BLaER1 treated with 17β-estradiol and CSF1 and Interleukin-3, amounts not matched to agents 10 nM and 100 nM (cell line): ENCODE data around the gene OVCH1.

Experiments
- H3K27ac ChIP-seq, 11 experiments: shearing (Covaris generic); formaldehyde crosslinking; 2 replicates each; pipeline ENCODE4 v1.8.1; 2022
- H3K27me3 ChIP-seq, 11 experiments: shearing (Covaris generic); formaldehyde crosslinking; 2 replicates each; pipeline ENCODE4 v1.8.1; 2022
- H3K36me3 ChIP-seq, 11 experiments: shearing (Covaris generic); formaldehyde crosslinking; 2 replicates each; pipeline ENCODE4 v1.8.1; 2022
- H3K4me1 ChIP-seq, 10 experiments: shearing (Covaris generic); formaldehyde crosslinking; 2 replicates each; pipeline ENCODE4 v1.8.1; 2022
- H3K4me2 ChIP-seq, 11 experiments: shearing (Covaris generic); formaldehyde crosslinking; 2 replicates each; pipeline ENCODE4 v1.8.1; 2022
- H3K4me3 ChIP-seq, 10 experiments: shearing (Covaris generic); formaldehyde crosslinking; 2 replicates each; pipeline ENCODE4 v1.8.1; 2022
- H3K9ac ChIP-seq, 11 experiments: shearing (Covaris generic); formaldehyde crosslinking; 2 replicates each; pipeline ENCODE4 v1.8.1; 2022
- H3K9me3 ChIP-seq, 11 experiments: shearing (Covaris generic); formaldehyde crosslinking; replicated peaks in 1 of 11; 2 replicates each; pipeline ENCODE4 v1.8.1; 2022
- H4K20me1 ChIP-seq, 11 experiments: shearing (Covaris generic); formaldehyde crosslinking; 2 replicates each; pipeline ENCODE4 v1.8.1; 2022
- Cebpa-rat ChIP-seq, 11 experiments: shearing (Covaris generic); IDR thresholded peaks; 2 replicates each; pipeline ENCODE4 v1.8.1; 2022

OVCH1 gene

DNA sequence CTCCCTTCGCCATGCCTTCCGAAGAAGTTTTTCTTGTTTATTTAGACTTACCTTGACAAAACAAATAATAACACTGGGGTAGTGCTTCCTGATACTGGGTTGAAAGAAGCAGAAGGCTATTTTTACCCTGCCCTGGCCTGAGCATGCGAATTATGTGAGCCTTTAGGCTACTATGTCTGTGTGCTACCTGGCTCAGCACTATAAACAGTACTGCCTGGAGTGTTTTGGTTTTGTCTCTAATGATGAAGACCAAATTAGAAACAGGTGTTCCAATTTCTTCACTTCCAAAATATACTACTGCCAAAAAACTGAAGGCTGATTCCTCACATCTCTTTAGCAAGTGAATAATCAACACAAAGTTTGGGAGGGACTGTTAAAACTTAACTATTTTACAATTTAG lies 7.6 kb upstream of the OVCH1 start:
- TF ChIP-seq Cebpa-rat (IDR thresholded peaks at IDR 0.05), result no peak
- Histone ChIP-seq H3K4me2 (no peak overlapping the region), H3K4me3 (no peak overlapping the region), H3K27me3 (no peaks in the 10 kb centered on the region), H3K9me3 (no peaks in the 10 kb centered on the region), H3K4me1 (peaks cover 0 to 13% (median 0%) of the 10 kb centered on the region in 10 experiments; a peak in 6 of 20 replicates), H3K27ac (no peak overlapping the region), H4K20me1 (no peaks in the 10 kb centered on the region), H3K9ac (no peak overlapping the region), H3K36me3 (no peaks in the 10 kb centered on the region)

DNA sequence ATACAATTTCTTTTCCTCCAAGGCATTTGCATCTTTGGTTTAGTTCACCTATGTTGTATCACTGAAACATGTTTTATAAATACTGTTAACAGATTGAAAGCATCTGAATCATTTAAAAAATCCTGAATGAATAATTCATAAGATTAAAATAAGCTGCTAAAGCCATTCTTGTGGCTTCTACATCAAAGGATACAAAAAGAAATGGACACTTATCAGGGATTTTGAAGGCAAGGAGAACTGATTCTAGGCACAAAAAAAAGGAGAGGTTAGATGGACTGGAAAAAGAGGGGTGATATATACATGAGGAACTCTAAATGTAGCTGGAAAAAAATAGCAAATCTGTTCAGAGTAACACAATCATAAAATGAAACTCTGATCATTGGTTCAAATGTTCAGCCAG lies 5.8 kb upstream of the OVCH1 start:
- Histone ChIP-seq H3K36me3 (no peaks in the 10 kb centered on the region), H3K4me2 (no peak overlapping the region), H3K4me1 (peaks cover 0 to 13% (median 0%) of the 10 kb centered on the region in 10 experiments; a peak in 6 of 20 replicates), H3K27ac (no peak overlapping the region), H3K9me3 (no peaks in the 10 kb centered on the region), H4K20me1 (no peaks in the 10 kb centered on the region), H3K27me3 (no peaks in the 10 kb centered on the region), H3K4me3 (no peak overlapping the region), H3K9ac (no peak overlapping the region)
- TF ChIP-seq Cebpa-rat (IDR thresholded peaks at IDR 0.05), result no peak

DNA sequence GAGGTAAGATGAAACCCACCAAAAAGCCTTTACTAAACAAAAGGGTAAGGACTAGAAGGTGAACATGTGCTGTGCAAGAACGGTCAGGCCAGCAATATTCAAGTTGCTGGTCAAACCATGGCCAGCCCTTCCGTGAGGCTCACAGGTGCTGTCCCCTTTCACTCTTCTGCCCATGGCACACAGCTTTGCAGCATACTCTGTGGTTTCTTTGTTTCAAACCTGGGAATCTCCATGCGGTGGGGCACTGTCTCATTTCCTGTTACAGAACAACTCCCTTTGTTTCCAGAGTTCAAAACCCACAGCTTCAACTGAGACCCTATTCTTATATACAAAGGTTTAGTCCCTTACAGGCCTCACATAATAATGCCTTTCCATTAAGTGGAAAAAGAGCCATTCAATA lies 1.7 kb upstream of the OVCH1 start:
- no peak overlapping the region for H3K4me3 ChIP-seq
- H4K20me1 ChIP-seq, result no peaks in the 10 kb centered on the region
- TF ChIP-seq Cebpa-rat (IDR thresholded peaks at IDR 0.05), result no peak
- H3K27ac ChIP-seq, result no peak overlapping the region
- peaks cover 0 to 13% (median 0%) of the 10 kb centered on the region in 10 experiments; a peak in 6 of 20 replicates for H3K4me1 ChIP-seq
- H3K27me3 ChIP-seq, result no peaks in the 10 kb centered on the region
- H3K4me2 ChIP-seq, result no peak overlapping the region
- no peaks in the 10 kb centered on the region for H3K36me3 ChIP-seq
- no peak overlapping the region for H3K9ac ChIP-seq
- H3K9me3 ChIP-seq, result no peaks in the 10 kb centered on the region

DNA sequence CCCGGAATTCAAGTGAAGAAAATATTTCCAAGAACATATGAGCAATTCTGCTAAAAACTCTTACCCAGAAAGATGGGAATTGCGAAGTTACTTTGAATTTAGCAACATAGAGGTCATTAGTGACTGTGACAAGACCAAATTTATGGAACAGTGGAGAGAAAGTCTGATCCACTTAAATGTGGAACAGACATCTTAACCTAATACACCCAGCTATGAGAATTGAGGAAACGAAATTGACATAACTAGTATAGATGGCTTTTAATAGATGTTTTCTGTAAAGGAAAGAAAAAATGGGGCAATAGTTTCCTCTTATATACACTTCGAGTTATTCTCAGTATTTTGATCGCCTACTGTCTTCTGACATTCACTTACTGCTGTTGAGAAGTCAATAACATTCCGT lies 4.6 kb downstream of the OVCH1 start:
- H3K9ac ChIP-seq, result no peak overlapping the region
- H3K4me1 ChIP-seq, result peaks cover 0 to 5% (median 0%) of the 10 kb centered on the region in 10 experiments; a peak in 2 of 20 replicates
- no peak overlapping the region for H3K4me3 ChIP-seq
- TF ChIP-seq Cebpa-rat (IDR thresholded peaks at IDR 0.05), result no peak
- H3K9me3 ChIP-seq, result no peaks in the 10 kb centered on the region
- H3K36me3 ChIP-seq, result no peaks in the 10 kb centered on the region
- H3K4me2 ChIP-seq, result peak overlapping the region in 2 of 11 experiments; percentile 8 to 10; a peak in 2 of 22 replicates
- H3K27me3 ChIP-seq, result no peaks in the 10 kb centered on the region
- H4K20me1 ChIP-seq, result no peaks in the 10 kb centered on the region
- H3K27ac ChIP-seq, result no peak overlapping the region; a peak in 1 of 22 replicates

DNA sequence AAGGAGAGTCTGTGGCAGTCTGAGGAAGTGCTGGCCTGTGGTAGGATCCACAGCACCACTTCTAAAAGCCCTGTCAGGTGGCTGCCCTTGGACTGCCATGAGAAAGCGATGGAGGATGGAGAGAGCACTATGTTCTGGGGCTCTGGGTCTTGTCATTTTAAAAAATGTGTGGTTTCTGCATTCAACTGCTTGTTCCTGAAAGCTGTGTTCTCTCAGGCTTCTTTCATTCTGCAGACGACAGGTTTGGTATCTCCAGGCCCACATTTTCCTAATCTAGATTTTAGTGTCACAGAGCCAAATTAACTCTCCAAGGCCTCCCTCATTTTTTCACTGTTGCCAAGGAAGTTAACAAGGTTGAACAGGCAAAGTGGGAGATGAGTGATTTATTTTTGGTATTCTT lies 10.5 kb downstream of the OVCH1 start:
- H3K9me3 ChIP-seq, result no peaks in the 10 kb centered on the region
- no peak overlapping the region for H3K4me2 ChIP-seq
- no peaks in the 10 kb centered on the region for H3K27me3 ChIP-seq
- H4K20me1 ChIP-seq, result no peaks in the 10 kb centered on the region
- no peak overlapping the region for H3K27ac ChIP-seq
- no peak for TF ChIP-seq Cebpa-rat (IDR thresholded peaks at IDR 0.05)
- no peak overlapping the region for H3K4me3 ChIP-seq
- H3K9ac ChIP-seq, result no peak overlapping the region
- no peaks in the 10 kb centered on the region for H3K4me1 ChIP-seq
- H3K36me3 ChIP-seq, result no peaks in the 10 kb centered on the region

DNA sequence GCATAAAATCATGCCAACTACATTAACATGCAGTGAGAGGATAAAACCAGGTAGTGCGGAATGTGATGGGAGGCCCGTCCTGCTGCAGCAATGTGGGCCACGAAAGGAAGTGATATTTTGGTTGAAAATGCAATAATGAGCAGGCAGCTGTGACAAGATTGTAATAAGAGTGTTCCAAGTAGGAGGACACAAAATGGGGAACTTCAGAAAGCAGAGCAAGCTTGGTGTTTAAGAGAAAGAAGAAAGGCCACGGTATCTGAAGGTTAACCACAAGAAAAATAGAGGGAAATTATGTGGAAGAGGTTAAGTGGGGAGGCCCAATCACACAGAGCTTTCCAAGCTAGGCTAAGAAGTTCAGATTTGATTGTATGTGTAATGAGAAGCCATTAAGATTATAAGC lies 34.3 kb downstream of the OVCH1 start:
- Histone ChIP-seq H3K4me1 (no peaks in the 10 kb centered on the region), H3K36me3 (no peaks in the 10 kb centered on the region), H3K4me2 (no peak overlapping the region; a peak in 1 of 22 replicates), H3K27ac (no peak overlapping the region), H4K20me1 (no peaks in the 10 kb centered on the region), H3K27me3 (no peaks in the 10 kb centered on the region), H3K9ac (no peak overlapping the region), H3K4me3 (no peak overlapping the region), H3K9me3 (no peaks in the 10 kb centered on the region)
- TF ChIP-seq Cebpa-rat (IDR thresholded peaks at IDR 0.05), result no peak

DNA sequence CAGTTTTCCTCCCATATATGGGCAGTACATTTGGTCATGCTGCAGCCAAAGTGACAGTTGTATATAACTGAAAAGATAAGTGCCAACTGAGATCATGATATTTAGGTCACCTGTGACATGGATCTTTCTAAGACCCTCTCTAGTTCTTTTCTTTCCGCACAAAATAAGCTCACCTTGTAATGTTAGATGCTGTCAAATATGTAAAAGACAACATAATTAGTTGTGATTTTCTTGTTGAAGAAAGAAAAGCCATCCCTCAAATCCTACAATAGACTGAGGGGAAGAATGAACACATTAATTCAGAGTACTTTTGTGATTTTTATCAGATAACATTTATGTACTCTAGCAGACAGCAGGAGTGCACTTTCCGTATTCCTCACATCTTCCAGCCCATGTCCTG lies 37.4 kb downstream of the OVCH1 start:
- no peaks in the 10 kb centered on the region for H3K9me3 ChIP-seq
- no peak for TF ChIP-seq Cebpa-rat (IDR thresholded peaks at IDR 0.05)
- H4K20me1 ChIP-seq, result no peaks in the 10 kb centered on the region
- H3K4me2 ChIP-seq, result no peak overlapping the region
- no peaks in the 10 kb centered on the region for H3K4me1 ChIP-seq
- H3K36me3 ChIP-seq, result no peaks in the 10 kb centered on the region
- no peak overlapping the region for H3K9ac ChIP-seq
- H3K27me3 ChIP-seq, result no peaks in the 10 kb centered on the region
- no peak overlapping the region for H3K27ac ChIP-seq
- H3K4me3 ChIP-seq, result no peak overlapping the region

DNA sequence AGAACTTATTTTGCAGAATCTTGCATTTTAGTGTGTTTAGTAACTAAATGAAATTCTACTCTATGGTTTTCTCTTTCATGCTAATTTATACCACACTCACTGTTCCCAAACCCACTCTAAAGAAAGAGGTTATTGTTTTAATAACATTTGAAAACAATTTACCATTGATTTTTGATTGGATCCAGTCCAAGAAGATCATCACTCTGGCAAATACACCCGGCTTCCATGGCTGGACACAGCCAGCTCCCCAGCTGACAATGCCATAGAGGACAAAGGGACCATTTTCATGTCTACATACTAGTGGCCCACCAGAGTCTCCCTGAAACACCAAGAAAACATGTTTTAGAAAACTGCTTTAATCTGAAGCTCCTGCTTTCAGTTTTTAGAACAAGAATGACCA lies 42.4 kb downstream of the OVCH1 start:
- no peak for TF ChIP-seq Cebpa-rat (IDR thresholded peaks at IDR 0.05)
- H3K9ac ChIP-seq, result no peak overlapping the region
- no peak overlapping the region for H3K4me2 ChIP-seq
- H3K36me3 ChIP-seq, result no peaks in the 10 kb centered on the region
- no peaks in the 10 kb centered on the region for H3K27me3 ChIP-seq
- no peak overlapping the region for H3K27ac ChIP-seq
- no peak overlapping the region for H3K4me3 ChIP-seq
- no peaks in the 10 kb centered on the region for H3K4me1 ChIP-seq
- no peaks in the 10 kb centered on the region for H4K20me1 ChIP-seq
- H3K9me3 ChIP-seq, result no peaks in the 10 kb centered on the region; a peak in 1 of 22 replicates

DNA sequence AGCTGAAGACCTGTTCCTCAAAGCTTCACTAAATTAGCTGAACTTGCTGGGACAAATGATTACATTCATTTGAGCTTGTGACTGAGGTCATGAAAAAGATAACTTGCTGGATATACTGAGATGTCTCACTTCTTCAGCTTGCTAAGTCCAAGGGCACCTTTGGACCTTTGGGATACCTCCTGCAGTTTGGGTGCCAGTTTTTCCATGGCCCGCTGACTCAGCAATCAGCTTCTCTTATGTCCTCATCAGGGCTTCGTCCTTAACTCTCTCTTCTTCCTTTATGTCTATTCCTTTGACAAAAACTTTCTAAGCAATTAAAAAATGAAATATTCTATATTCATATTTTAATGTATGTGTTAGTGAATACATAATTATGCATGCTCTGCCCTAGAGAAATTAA lies 45.6 kb downstream of the OVCH1 start:
- no peaks in the 10 kb centered on the region for H3K4me1 ChIP-seq
- H3K4me3 ChIP-seq, result no peak overlapping the region
- H3K4me2 ChIP-seq, result no peak overlapping the region
- TF ChIP-seq Cebpa-rat (IDR thresholded peaks at IDR 0.05), result no peak
- no peak overlapping the region for H3K27ac ChIP-seq
- H3K36me3 ChIP-seq, result no peaks in the 10 kb centered on the region
- no peaks in the 10 kb centered on the region for H3K27me3 ChIP-seq
- H3K9ac ChIP-seq, result no peak overlapping the region
- H3K9me3 ChIP-seq, result no peaks in the 10 kb centered on the region; a peak in 2 of 22 replicates
- H4K20me1 ChIP-seq, result no peaks in the 10 kb centered on the region

DNA sequence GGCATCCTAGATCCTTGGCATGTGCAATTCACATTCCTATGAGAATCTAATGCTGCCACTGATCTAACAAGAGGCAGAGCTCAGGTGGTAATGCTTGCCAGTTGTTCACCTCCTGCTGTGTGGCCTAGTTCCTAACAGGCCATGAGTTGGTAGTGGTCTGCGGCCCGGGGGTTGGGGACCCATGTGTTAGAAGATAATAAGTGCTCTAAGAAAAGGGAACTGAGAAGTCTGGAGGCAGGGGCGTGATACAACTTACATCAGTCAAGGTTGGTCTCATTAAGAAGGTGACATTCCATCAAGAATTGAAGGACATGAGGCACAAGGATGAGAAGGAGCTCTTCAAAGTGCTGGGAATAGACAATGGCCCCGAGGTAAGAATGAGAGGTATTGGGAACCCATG lies 49.3 kb downstream of the OVCH1 start:
- TF ChIP-seq Cebpa-rat (IDR thresholded peaks at IDR 0.05), result no peak
- Histone ChIP-seq H3K4me2 (no peak overlapping the region), H3K9me3 (no peaks in the 10 kb centered on the region; a peak in 2 of 22 replicates), H3K27ac (no peak overlapping the region), H3K36me3 (no peaks in the 10 kb centered on the region), H3K4me1 (no peaks in the 10 kb centered on the region), H3K9ac (no peak overlapping the region), H3K4me3 (no peak overlapping the region), H3K27me3 (no peaks in the 10 kb centered on the region), H4K20me1 (no peaks in the 10 kb centered on the region)
